Posterior cingulate gyrus (tissue), 11 donors: ENCODE results near the gene CHPT1.
"Not testable (repeated sequence)": the region's sequence is repeated elsewhere in the genome, so short reads cannot be mapped to it uniquely, and the experiment has no call there.

Experiments used
- DNase-seq, 10 donors: peaks; one replicate each; pipeline versions ENCODE4 v3.0.0 to v3.0.0-alpha.2; 2020 to 2021; ENCODE audit warnings: mixed read lengths in 3 of 10
- intact Hi-C: fragments of 100-400 bp; cut with DNase I; formaldehyde crosslinking; loops from one replicate; pipeline ENCODE4 v1.15.1; 2023

The CHPT1 gene

GRCh38 chr12:101714877-101715444, 17.5 kb downstream of the CHPT1 start:
- DNase-seq = no peak
- intact Hi-C loops = no loop called here

- intact Hi-C loops = no loop called here
- no peak for DNase-seq
These were observed 22.1 kb downstream of the CHPT1 start for GRCh38 chr12:101719566-101719965.

GRCh38 chr12:101720118-101720517, 22.7 kb downstream of the CHPT1 start:
- DNase-seq = no peak
- intact Hi-C loops = no loop called here

- intact Hi-C loops = no loop called here
- no peak for DNase-seq
These were observed 25.0 kb downstream of the CHPT1 start for GRCh38 chr12:101722392-101722791.

- intact Hi-C loops = no loop called here
- DNase-seq = no peak
These were observed 29.7 kb downstream of the CHPT1 start for GRCh38 chr12:101727098-101727497.

GRCh38 chr12:101729842-101730241, 32.4 kb downstream of the CHPT1 start:
- intact Hi-C loops = no loop called here
- no peak for DNase-seq

DNA sequence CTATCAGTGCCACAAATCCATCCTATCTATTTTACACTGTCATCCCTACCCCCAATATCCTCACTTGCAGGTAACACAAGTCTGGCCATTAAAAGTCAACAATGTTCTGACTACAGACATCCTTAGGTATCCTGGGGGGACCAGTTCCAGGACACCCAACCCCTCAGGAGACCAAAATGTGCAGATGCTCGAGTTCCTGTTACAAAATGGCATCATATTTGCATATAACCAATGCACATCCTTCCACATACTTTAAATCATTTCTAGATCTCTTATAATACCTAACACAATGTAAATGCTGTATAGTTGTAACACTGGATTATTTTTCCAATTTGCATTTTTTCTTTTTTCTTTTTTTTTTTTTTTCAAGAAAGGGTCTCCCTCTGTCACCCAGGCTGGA, 34.9 kb downstream of the CHPT1 start:
- no peak for DNase-seq
- intact Hi-C loops = no loop called here

DNA sequence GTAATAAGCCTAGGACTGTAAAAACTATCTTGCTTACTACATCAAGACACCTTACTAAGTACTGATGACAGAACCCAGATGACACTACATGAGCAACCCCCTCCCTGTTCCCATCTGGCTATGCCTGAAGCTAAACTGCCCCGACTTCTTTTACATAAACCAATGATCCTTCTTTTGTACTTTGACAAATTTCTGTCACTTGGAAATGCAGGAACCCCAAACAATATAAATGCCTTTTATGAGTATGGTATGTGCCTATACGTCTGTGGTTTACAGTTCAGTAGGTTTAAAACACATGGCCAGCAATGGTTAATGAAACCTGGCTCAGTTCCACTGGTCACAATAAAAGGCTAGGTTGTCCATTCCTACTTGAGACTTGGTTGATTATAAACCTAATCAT, 35.7 kb downstream of the CHPT1 start:
- DNase-seq = no peak
- intact Hi-C loops = no loop called here

DNA sequence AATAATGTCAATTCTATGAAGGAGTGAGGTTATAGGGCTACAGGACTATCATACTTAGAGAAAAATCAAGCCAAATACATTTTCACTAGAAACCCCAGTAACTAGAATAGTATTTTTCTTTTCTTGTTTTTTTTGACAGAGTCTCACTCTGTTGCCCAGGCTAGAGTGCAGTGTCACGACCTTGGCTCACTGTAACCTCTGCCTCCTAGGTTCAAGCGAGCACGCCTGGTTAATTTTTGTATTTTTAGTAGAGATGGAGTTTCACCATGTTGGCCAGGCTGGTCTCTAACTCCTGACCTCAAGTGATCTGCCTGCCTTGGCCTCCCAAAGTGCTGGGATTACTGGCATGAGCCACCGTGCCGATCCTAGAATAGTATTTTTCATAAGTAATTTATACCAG, 37.0 kb downstream of the CHPT1 start:
- intact Hi-C loops = not testable (repeated sequence)

DNA sequence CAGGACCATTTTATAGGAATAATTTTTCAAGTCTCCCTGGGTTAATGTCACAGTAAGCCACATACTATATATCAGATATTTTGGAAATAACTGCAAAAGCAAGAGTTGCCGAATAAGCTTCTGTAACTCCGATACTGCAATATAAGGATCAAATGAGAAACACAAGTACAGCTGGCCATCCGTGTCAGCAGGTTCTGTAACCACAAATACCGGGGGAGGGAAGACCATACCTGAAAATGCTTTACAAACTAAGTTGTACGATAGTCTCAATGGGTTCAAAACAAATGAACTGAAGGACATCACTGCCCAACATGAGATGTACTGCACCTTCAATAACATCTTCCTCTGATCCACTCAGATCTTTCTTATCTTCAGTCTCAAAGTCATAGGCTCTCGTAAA, 40.0 kb downstream of the CHPT1 start:
- no peak for DNase-seq
- intact Hi-C loops = no loop called here

More for the DNA sequence above, 37.0 kb downstream of the CHPT1 start:
- not testable (repeated sequence) for DNase-seq

GRCh38 chr12:101738920-101739665, 41.7 kb downstream of the CHPT1 start, which contains the start of gene SYCP3:
TSS of gene SYCP3 (minus strand) at chr12:101739462. CDS start at chr12:101737935, 1,527 bp downstream.
- no peak for DNase-seq
- intact Hi-C loops = no loop called here

GRCh38 chr12:101740566-101740965, 43.1 kb downstream of the CHPT1 start:
- intact Hi-C loops = no loop called here
- no peak for DNase-seq

- no peak for DNase-seq
- intact Hi-C loops = no loop called here
These were observed 43.5 kb downstream of the CHPT1 start for GRCh38 chr12:101740980-101741379.

- DNase-seq = no peak
- intact Hi-C loops = no loop called here
These were observed 45.8 kb downstream of the CHPT1 start for GRCh38 chr12:101743242-101743641.

DNA sequence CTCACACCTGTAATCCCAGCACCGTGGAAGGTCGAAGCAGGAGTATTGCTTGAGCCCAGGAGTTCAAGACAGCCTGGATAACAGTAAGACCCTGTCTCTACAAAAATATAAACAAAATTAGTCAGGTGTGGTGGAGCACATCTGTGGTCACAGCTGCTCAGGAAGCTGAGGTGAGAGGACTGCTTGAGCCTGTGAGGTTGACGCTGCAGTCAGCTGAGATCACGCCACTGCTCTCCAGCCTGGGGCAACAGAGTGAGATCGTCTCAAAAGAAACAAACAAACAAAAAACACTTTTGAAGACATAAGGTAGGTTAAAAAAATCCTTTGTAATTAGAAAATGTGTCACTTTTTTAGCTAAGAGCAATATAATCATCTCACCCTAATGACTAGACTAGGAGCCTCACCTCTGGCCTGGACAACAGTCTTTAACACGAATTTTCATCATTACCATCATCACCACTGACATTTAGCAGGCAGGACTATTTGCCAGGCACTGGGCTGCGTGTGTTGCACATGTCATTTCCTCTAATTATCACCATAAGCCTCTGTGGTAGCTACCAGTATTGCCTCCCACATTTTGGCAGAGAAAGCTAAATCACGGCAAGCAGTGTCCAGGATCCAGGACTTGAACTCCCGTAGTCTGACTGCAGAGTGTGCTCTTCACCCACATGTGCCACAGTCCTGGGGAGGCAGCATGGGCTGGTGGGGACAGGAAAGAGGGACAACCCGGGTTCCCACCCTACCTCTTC, 46.5 kb downstream of the CHPT1 start:
- no peak for DNase-seq
- intact Hi-C loops = no loop called here

DNA sequence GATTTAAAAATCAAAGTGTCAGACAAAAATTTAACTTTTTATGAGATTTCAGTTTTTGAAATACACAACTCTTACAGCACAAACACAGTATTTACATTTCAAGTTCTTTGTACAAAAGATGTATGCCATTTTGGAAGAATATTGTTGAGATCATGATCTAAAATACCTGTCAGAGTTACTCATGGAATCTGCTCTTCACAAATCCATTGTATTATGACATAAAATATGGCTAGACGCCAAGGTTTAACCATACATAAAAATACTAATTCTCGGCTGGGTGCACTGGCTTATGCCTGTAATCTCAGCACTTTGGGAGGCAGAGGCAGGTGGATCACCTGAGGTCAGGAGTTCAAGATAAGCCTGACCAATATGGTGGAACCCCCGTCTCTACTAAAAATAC, 48.0 kb downstream of the CHPT1 start:
- intact Hi-C loops = no loop called here
- no peak for DNase-seq

DNA sequence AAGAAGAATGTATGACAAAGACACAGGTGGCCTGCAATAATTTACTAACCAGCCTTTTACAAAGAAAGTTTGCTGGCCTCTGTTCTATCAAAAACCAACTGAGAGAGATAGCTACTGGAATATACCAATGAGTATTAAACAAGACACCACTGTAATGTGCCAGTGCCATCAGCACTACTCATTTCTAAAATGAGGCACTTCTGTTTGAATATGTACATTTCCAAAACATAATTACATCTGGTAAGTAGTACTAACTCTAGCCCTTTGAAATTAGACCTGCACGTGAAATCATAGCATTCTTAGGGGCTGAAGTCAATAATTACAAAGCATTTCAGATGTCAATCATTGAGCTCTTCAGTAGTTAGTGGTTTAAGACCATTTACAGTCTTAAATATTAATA, 48.8 kb downstream of the CHPT1 start:
- intact Hi-C loops = no loop called here
- DNase-seq = no peak

GRCh38 chr12:101746661-101747060, 49.2 kb downstream of the CHPT1 start:
- no peak for DNase-seq
- intact Hi-C loops = no loop called here

DNA sequence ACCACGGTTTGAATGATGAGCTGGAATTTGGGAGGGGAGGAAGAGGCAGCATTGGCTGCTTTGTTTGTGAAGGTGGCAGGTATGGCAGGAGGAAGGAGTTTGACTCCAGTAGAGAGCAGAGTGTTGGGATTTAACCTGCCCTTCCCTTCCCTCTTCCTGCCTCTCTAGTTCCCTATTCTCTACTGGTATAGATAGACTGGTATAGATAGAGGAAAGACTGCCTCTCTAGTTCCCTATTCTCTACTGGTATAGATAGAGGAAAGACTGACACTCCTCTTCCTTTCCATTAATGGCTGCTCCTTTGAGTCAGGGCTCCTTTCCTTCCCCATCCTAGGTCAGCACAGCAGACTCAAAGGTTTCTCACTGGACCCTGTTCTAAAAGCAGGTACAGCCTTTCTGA, 50.3 kb downstream of the CHPT1 start:
- intact Hi-C loops = no loop called here
- no peak for DNase-seq

DNA sequence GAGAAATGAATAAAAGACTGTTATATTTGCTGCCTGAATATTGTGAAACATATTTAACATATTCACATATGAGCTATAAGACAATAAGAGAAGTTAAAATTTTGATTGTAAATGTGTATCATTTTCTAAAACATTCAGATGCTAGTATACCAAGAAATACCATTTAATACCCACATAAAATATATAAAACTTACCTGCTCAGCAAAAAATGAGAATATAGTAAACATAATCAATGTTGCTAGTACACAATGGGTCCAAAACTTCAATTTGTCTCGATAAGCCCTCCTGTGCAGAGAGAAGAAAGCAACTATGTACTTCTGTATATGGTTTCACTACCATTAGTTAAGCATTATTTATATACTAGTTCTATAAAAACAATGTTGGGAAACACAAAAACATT, 51.5 kb downstream of the CHPT1 start:
- intact Hi-C loops = no loop called here
- no peak for DNase-seq

DNA sequence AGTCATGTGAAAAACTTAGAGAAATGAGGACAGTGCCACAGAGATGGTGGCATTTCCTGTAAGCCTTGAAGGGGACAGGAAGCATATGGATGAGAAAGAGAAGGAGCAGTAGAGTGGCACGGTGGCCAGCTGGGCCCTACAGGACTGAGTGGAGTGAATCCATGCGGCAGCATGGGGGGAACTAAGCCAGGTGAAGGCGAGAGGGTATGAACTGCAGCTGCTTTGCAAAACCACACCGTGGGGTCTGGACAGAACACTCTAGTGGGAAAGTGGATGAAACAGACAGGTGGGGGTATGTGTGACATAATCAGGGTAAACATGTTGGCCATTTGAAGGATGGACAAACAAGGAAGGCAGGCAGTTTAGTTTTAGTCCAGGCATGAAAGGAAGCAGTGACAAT, 52.2 kb downstream of the CHPT1 start:
- no peak for DNase-seq
- intact Hi-C loops = loop anchor here (10.0 kb wide), 1 partner anchor 335 kb away; no protein-coding TSS in a partner anchor

- DNase-seq = no peak
- intact Hi-C loops = loop anchor here (10.0 kb wide), 1 partner anchor 335 kb away; no protein-coding TSS in a partner anchor
These were observed 52.7 kb downstream of the CHPT1 start for GRCh38 chr12:101750152-101750551.
